NCI-H526 (cell line): ENCODE data around the gene UNC13D.
"Not testable (repeated sequence)": the region's sequence is repeated elsewhere in the genome, so short reads cannot be mapped to it uniquely, and the experiment has no call there.

Experiments
- DNase-seq, 2 experiments: peaks; one replicate each; lab custom pipeline; 2025; lab: John Stamatoyannopoulos, UW

The UNC13D gene

GRCh38 chr17:75874323-75875181 is 30.3 kb upstream of the UNC13D start:
- no peak for DNase-seq

- DNase-seq: no peak
These were observed 29.6 kb upstream of the UNC13D start for GRCh38 chr17:75873587-75874322.

- DNase-seq: no peak
These were observed 28.5 kb upstream of the UNC13D start for GRCh38 chr17:75872434-75873351.

GRCh38 chr17:75870228-75870627 is 26.0 kb upstream of the UNC13D start:
- not testable (repeated sequence) for DNase-seq

GRCh38 chr17:75869282-75870141 is 25.3 kb upstream of the UNC13D start:
- no peak for DNase-seq

GRCh38 chr17:75868730-75869281 is 24.6 kb upstream of the UNC13D start:
- not testable (repeated sequence) for DNase-seq

- DNase-seq: not testable (repeated sequence)
These were observed 21.4 kb upstream of the UNC13D start for GRCh38 chr17:75865404-75866188.

- not testable (repeated sequence) for DNase-seq
These were observed 20.7 kb upstream of the UNC13D start for GRCh38 chr17:75864887-75865286.

- DNase-seq: no peak
These were observed 20.3 kb upstream of the UNC13D start for GRCh38 chr17:75864448-75864871.

GRCh38 chr17:75861927-75862317 is 17.7 kb upstream of the UNC13D start:
- no peak for DNase-seq

GRCh38 chr17:75859358-75859757 is 15.2 kb upstream of the UNC13D start:
- DNase-seq: not testable (repeated sequence)

- peak in 1 of 2 experiments; percentile 56 for DNase-seq
These were observed 12.0 kb upstream of the UNC13D start for GRCh38 chr17:75856062-75856756.

- DNase-seq: peak; percentile 99 to 100
These were observed 11.3 kb upstream of the UNC13D start, which contains the start of gene WBP2 for GRCh38 chr17:75855310-75856061. Gene WBP2 (minus strand): TSS chr17:75855335. CDS start chr17:75855297, 38 bp downstream.

GRCh38 chr17:75854881-75855309 is 10.7 kb upstream of the UNC13D start:
- no peak for DNase-seq

- no peak for DNase-seq
These were observed 10.0 kb upstream of the UNC13D start for GRCh38 chr17:75854101-75854748.

- no peak for DNase-seq
These were observed 9.2 kb upstream of the UNC13D start for GRCh38 chr17:75853433-75853832.

- DNase-seq: not testable (repeated sequence)
These were observed 7.4 kb upstream of the UNC13D start for GRCh38 chr17:75851693-75851991.
